Stimulated activated CD8-positive, alpha-beta memory T cell treated with anti-CD3 and anti-CD28 coated beads, Interleukin-2, amount 100 ng/mL, for 1 hour (primary cell): ENCODE data around the gene MT1HL1.
"Not testable (repeated sequence)": the region's sequence is repeated elsewhere in the genome, so short reads cannot be mapped to it uniquely, and the experiment has no call there.

Source experiments
- DNase-seq, 2 donors: peaks; one replicate each; pipeline ENCODE4 v3.0.0-alpha.2; 2020; ENCODE audit warnings: low read depth in 2 of 2

MT1HL1 gene

GRCh38 chr1:236978740-236979139, 25.5 kb downstream of the MT1HL1 start:
- no peak for DNase-seq

GRCh38 chr1:236975461-236975860, 28.8 kb downstream of the MT1HL1 start:
- DNase-seq: no peak

GRCh38 chr1:236974025-236974424, 30.2 kb downstream of the MT1HL1 start:
- not testable (repeated sequence) for DNase-seq

GRCh38 chr1:236966636-236967035, 37.6 kb downstream of the MT1HL1 start:
- DNase-seq: no peak

- DNase-seq: no peak
Observed at GRCh38 chr1:236963920-236964319, 40.3 kb downstream of the MT1HL1 start.

GRCh38 chr1:236959112-236959511, 45.1 kb downstream of the MT1HL1 start:
- no peak for DNase-seq

- DNase-seq: no peak
Observed at GRCh38 chr1:236957235-236957634, 47.0 kb downstream of the MT1HL1 start.
